NCI-H2107 (cell line): ENCODE measurements around the gene DIPK1C.

Experiments
- DNase-seq: peaks from one replicate; lab custom pipeline; 2025; lab: John Stamatoyannopoulos, UW

The DIPK1C gene

DNA sequence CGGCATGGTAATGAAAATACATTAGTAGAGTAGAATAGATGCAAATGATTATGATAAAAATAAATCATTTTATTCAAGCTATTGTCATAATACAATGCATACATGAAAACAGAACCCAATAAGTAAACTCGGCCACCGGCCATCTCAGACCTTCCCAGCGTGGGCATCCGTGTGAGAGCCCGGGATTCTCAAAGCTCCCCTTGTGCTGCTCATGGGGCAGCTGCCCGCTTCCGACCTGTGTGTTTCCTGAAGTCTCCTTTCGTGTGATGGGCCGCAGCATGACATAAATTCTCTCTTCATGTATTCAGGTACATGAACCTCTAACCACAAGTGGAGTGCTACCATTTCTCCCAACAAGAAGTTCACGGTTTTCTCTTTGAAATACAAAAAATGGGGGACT, 25.6 kb upstream of the DIPK1C start:
- no peak for DNase-seq

DNA sequence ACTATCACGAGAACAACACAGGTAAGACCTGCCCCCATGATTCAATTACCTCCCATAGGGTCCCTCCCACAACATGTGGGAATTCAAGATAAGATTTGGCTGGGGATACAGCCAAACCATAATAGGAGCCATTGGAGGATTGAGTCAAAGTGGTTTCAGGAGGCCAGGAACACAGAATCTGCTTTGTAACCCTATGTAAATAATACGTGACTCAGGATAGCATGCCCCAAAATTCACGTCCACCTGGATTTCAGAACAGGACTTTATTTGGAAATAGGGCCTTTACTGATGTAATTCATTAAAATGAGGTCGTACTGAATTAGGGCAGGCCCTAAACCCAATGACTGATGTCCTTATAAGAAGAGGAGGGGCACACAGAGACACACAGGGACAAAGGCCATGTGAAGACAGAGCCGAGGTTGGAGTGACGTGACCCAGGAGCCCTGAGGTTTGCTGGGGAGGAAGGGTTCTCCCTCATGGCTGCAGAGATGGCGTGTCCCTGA, 23.1 kb upstream of the DIPK1C start:
- no peak for DNase-seq

DNA sequence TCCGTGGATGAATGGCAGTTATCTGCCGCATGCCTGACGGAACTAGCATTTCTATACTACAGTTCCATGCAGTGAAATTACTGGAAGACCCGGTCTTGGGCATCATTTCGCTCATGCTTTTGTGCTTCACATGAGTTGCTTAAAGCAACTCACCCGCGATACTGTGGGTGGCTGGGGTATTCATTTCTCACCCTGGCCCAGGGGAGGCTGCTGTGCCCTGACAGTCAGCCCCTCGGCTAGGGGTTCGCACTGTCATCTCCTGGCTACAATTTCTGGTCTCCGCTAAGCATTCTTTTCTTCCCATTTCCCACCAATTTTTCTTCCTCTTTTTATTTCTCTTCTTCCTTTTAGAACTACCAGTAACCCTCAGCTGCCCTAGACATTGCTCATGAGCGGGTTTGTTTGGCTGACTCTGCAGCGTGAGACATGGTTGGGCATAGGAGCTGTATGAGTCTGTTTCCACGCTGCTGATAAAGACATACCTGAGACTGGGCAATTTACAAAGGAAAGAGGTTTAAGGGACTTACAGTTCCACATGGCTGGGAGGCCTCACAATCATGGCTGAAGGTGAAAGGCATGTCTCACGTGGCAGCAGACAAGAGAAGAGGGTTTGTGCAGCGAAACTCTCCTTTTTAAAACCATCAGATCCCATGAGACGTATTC, 22.5 kb upstream of the DIPK1C start:
- no peak for DNase-seq

DNA sequence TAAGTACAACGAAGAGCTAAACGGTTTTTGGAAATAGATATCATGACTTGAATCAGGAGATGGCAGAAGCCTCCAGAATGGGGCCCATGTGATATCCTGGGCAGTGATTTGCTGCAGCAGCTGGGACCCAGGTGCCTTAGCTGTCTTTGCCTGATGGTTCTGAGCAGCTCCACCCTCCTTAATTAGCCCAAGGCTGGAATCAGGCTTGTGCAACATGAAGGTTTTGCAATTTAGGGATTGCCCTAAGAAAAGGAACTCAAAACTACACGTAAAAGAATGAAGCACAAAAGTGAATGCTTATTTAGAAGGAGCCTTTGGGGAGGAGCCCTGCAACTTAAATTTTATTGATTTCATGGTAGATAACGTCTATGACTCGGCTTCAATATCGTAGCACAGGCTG, 21.8 kb upstream of the DIPK1C start:
- no peak for DNase-seq

DNA sequence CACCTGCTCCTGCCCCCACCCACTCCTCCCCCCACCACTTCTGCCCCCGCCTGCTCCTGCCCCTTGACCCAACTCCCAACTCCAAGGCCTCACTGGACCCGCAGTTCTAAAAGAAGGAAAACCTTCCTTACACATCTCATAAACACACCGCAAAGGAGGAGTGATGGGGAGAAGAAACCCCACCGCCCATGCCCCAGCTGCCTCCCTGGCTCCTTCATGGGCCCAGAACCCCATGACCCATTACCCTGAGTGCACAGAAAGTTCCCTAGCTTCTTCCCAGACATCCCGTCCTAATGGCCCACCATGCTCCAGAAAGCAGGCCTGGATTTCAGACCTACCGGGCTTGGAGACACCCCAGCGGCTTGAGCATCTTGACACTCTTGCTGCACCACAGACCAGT, 21.2 kb upstream of the DIPK1C start:
- DNase-seq: no peak

DNA sequence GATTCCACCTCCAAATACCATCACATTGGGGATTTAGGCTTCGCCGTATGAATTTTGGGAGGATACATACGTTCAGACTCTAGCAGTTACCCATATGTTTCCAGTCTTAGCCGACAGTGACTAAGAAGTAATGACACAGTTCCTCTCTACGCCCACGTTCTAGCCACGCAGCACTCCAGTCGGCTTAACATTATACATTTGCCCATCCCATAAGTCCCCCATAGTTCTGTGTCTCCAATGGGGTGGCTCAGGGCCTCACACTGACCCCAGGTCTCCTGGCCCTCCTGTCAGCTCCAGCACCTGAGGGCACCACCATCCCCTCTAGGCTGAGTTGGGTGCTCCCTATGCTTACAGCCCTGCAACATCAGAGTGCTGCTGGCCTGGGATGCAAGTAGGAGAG, 20.7 kb upstream of the DIPK1C start:
- DNase-seq: no peak

DNA sequence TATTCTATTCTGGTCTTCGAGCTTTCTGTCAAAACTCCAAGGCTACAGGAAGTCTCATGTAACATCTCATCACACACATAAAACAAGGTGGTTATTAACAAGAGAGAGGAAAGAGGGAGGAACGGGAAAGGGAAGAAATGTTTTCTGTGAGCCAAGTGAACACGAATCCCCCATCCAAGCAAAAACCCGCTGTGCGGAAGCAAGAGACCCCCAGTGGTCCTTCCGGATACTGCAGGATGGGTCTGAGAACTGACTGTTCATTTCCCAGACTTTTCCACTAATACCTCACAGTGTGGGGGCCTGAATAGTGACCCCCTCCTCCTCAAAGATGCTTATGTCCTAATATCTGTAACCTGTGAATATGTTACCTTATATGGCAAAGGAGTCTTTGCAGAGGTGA, 19.0 kb upstream of the DIPK1C start:
- no peak for DNase-seq

DNA sequence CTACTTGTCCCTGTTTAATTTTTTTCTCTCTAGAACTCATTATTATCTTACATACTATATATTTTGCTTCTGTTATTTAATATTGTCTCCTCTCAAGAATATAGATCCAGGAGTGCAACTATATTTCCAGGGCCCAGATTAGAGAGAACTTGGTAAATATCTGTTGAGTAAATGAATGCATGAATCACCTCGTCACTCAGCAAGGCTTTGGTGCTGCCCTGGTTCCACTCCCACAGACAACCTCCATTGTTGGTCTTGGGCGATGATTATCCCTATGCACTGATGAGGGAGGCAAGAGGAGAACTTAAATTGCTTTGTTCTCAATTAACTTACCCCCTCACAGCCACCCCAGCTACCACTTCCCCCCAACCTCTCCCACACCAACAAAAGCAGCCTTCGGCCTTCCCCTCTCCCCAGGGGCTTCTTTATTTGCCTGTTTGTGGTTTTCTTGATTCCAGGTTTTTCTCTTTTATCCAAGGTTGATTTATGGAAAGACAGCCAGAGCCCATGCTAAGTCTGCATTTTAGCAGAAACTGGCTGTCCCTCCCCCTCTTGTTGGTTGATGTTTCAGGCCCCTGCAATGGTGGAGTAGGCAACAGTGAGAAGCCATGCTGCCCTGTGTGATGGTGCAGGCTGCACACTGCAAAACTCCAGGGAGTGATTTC, 17.0 kb upstream of the DIPK1C start:
- no peak for DNase-seq

DNA sequence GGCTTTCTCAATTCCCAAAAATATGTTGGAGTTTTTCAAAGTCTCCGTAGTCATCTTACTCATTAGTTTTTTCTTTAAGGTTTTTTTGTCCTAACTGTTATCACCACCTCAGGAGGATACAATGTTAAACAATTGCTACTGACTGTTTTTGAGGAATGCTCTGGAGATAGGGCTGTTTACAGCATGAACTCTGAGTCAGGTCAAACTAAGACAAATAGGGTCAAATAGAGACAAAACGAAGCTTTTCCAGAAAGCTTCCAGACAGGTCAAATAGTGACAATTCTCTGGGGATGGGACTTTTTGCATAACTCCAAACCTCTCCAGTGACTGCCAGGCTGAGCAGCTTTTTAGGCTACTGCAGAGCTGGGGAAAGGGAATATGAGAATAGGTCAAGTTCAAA, 15.2 kb upstream of the DIPK1C start:
- DNase-seq: no peak

DNA sequence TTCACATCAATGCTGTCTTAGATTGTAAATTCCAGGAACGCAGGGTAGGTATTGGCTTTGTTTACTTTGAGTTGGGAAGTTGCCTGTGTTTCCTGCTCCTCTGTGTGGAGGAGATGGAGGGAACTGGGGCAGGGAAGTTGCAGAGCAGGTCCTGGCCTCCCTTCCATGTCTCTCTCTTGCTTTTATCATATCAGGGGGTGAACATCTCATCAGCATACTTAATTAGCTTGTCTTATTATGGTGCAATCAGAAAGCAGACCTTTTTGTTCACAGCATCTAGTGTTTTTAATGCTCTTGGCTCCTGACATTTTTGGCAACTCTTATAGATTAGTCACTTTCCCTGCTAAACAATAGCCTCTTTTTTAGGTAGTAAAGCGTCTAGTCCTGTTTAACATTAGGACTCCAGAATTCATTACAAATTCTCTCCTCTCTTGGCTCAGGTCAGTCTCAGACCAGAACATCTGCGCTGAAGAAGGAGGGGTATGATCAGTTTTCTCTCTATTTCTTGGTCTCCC, 11.5 kb upstream of the DIPK1C start:
- no peak for DNase-seq

DNA sequence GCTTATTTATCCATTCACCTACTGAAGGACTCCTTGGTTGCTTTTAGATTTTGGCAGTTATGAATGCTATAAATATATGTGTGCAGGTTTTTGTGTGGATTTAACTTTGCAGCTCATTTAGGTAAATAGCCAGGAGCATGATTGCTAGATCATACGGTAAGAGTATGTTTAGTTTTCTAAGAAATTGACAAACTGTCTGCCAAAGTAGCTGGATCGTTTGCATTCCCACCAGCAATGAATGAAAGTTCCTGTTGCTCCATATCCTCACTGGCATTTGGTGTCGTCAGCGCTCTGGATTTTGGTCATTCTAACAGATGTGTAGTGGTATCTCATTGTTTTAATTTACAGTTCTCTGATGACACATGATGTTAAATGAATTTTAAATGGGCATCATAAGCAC, 8.7 kb upstream of the DIPK1C start:
- no peak for DNase-seq

DNA sequence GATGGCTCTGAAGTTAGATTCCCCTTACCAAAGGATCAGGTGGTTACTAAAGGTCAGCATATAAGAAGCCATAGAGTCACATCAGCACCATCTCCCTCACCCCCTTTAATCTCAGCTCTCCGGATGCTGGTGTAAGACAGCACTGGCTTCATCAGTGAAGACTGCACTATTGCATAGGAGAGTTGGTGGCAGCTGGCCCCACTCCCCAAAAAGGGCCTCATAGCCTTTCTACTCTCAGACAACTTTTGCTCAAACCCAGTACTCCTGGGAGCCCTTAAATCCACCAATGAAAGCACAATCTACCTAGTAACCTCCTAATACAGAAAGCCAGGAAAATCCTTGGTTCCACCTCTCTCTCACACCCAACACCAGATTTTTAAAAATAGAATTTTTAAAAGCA, 6.9 kb upstream of the DIPK1C start:
- no peak for DNase-seq

DNA sequence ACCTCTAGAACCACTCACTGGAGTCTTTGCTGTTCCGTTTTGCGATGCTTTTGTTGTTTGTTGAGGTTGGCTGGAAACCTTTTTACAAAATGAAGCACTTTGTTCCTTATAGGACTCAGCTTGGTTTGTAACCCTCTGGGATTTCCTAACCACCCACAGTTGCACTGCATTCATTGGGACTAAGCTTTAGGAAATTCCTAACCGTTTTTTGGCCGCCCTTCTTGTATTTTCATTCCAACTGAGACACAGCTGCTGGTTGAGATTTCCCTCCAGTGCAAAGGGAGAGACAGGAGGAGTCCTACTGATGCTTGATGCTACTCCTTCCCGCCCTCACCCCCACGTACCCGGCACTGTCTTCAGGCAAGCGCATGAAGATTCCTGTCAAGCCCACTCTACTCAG, 6.1 kb upstream of the DIPK1C start:
- no peak for DNase-seq

DNA sequence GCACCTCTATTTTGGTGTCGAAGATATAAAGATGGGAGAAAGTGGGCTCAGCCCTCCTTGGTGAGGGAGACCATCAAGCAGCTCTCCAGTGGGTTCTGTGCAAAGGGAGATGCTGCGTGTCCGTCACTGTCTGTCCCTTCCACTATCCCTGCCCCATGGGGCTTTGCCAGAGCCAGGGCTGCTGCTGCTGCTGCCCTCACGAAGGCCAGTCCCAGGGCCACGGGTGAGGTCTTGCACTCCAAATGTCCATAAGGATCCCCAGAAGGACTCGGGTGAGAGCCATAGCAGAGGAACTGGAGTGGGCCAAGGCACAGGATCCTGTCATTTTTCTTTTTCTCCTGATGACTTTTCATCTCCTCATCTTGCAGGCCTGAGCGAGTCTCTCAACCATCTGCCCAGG, 3.7 kb upstream of the DIPK1C start:
- no peak for DNase-seq

DNA sequence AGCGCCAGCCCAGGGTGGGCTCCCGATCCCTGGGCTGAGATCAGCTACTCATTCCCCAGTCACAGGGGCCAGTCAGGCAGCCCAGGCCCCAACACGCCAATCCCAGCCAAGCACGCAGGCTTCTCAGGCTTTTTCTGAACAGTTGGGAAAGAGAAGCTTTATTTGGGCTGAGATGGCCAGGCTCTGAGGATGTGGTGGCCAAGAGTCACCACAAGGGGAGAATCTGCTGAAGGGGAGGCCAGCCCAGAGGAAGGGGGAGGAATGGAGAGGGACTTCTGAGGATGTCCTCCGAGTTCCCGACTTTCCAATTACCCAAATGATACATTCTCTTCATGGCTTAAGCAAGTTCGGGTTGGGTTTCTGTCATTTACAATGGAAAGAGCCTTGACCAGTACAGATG, 2.8 kb upstream of the DIPK1C start:
- DNase-seq: no peak

DNA sequence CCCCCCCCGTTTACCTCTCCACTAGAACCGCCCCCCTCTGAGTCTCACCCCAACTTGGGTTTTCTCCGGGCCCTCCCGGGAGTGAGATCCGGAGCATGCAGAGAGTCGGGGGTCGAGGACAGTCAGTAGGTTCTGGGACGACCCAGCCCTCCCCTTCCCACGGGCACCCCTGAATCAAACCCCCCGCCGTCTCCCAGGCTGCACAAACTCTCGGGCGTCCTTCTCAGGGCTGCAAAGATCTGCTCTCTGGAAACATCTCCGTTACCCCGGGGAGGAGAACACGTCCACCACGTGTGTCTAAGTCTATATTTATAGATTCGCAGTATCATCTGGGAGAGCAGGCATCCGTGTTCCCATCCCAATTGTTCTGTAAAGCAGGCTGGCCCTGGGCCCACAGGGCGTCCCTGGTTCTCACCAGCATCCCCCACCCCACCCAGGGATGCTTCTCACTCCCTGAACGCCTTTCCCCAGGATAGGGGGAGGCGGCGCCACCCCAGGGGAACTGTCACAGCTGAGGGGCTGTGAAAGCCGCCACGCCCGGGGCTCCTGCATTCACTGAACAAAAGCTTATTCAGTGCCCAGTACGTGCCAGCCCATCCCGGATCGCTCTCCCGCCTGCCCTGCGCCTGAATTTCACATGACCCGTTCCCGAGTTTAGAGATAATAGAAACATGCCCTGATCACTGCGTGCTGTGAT, 765 bp upstream of the DIPK1C start:
- DNase-seq: no peak

DNA sequence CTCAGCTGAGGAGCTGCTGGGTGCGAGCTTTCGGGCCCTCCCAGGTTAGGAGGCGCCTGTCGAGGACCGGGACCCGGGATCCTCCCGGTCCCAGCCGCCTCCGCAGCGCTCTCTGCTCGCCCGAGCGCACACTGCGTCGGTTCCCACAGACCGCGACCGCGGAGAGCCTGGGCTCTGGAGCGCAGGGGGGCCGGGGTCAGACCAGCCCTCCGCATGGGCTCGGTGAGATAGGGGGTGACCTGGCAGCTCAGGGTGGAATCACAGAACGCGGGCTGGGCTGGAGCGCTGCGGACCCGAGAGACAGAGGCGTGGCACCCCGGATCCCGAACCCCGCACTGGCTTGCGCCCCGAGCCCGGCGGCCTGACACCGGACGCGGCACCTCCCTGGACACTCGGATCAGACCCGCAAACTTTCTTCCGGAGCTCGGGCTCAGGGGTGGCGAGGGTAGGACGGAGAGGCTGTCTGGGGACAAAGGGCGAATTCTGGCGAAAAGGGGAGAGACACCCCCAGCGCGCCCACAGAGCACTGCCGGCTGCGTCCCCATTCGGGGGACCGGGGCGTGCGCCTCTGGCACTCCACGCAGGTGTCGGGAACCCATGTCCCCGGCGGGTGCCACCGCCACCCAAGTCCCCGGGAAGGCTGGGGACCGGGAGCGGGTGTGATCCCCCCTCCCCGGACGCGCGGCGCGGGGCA, 612 bp downstream of the DIPK1C start:
- no peak for DNase-seq

DNA sequence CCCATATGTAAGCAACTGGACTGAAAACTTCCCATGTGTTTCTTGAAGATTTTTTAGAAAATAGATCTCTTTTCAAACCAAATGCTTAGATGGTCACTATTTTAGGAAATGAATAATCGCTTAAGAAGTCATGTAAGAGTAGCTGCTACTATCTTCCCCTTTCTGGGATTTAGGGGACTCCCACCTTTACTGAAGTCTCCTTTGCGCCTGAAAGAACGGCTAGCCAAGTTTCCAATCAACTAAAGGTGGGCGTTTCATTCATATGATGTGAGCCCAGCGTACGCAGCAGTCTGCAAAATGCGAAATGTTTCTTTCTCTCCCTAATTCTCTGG, 1.1 kb downstream of the DIPK1C start:
- DNase-seq: no peak

DNA sequence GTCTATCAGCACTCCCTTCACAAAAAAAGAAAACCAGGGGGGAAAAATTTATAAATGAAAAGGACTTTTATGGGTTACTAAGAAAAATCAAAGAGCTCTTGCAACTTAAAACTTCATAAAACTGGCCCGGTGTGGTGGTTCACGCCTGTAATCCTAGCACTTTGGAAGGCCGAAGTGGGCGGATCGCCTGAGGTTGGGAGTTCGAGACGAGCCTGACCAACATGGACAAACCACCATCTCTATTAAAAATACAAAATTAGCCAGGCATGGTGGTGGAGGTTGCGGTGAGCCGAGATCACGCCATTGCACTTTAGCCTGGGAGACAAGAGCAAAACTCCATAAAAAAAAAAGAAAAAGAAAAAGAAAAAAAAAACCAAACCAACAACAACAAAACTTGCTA, 1.7 kb downstream of the DIPK1C start:
- no peak for DNase-seq

DNA sequence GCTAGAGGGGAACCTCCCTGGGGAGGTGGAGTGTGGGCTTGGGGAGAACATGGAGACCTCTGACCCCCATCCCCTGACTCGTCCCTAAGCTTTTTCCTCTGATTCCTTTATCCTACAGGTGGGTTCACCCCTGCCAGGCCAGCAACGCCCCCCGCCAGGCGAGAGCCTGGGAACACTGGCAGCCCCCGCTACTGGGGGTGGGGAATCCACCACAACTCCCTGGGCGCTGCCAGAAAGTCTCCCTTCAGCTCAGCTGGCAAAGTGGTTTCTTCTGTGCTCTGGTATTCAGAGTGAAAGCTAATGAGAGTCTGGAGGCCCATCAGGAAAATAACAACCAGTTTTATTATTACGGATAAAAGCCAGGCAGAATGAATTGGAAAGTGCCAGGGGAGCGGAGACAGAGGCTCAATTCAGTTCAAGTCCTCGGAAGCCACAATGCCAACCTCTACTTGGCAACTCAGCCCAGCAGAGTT, 2.8 kb downstream of the DIPK1C start:
- DNase-seq: no peak

DNA sequence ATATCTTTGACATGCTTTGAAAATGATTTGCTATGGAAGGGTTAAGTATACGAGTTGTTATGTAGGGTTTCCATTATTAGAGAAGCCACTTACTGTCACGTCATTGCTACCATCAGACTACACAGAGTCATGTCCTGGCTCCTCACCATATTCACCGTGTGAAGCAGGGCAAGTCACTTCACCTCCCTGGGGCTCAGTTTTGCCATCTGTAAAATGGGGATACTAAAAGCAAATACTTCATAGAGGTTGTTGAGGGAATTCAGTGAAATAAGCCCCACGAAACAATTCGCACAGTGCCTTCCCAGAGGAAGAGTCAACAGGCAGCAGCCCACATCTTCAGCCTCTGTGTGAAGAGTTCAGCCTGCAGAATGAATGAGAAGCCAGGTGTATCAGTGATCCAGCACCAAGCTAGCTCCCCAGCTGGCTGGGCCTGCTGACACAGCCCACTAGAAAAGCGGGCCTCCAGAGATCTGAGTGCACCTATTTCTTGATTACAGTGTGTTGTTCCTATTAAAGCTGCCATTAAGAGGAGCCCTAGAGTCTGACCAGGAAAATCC, 3.4 kb downstream of the DIPK1C start:
- no peak for DNase-seq

DNA sequence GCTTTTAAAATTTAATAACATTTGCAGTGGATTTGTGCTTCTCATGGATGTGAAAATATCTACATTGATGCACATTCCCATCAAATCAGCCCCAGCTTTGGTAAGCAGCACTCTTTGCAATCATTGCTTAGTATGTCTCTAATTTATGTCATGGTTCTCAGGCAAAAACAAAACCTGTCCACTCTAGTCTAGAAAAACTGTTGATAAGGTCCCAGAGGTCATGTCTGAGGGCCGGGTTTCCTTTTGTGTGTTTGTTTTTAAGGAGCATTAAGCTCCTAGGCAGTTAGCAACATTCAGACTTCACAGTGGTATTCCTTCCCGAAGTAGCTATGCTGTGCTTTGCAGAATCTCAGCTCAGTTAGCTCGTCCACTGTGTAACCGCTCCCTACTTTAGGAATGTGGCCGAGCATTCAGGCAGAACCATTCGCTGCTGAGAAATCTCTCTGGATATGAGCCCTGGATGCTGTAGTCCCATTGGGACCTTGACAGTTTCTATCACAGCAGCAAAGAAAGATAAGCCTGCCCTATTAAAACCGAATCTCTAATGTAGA, 4.0 kb downstream of the DIPK1C start:
- DNase-seq: no peak
